HG03439 (cell line): ENCODE results near the gene E4F1.
"Not testable (repeated sequence)": the region's sequence is repeated elsewhere in the genome, so short reads cannot be mapped to it uniquely, and the experiment has no call there.

Experiments used
- ATAC-seq: cut with Tn5 transposase; IDR thresholded peaks from one replicate; pipeline ENCODE4 v1.9.1; 2021; ENCODE audit warnings: mild to moderate bottlenecking, moderate library complexity; ENCODE audit not compliant: unreplicated experiment

The E4F1 gene

GRCh38 chr16:2188395-2188794, 35.0 kb upstream of the E4F1 start:
- no peak for ATAC-seq

GRCh38 chr16:2189252-2189893, 34.0 kb upstream of the E4F1 start:
- no peak for ATAC-seq

DNA sequence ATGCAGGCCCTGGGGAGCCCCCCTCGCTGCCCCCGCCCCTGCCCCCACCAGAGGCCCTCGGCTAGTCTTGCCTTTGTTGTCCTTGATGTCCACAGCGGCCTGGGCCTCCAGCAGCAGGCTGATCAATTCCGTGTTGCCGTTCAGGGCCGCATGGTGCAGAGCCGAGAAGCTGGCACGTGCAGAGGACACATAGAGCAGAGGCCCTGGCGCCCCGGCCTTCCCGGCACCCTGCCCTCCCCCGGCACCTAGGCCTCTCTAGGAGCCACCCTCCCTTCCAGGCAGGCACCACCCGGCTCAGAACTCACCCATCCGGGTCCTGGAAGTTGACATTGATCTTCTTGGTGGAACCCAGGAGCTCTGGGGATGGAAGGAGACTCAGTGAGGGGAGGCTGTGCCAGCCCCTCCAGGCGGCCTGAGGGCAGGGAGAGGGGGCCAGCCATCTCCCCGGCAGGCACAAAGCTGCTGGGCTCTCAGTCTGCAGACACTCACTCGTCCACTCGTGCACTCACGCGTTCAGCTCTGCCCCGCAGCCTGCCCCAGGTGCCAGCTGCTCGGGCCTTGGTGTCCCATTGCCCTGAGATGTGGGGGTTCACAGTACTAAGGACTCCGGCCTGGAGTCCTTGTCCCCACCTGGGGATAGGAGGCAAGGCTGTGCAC, 33.3 kb upstream of the E4F1 start:
- no peak for ATAC-seq

DNA sequence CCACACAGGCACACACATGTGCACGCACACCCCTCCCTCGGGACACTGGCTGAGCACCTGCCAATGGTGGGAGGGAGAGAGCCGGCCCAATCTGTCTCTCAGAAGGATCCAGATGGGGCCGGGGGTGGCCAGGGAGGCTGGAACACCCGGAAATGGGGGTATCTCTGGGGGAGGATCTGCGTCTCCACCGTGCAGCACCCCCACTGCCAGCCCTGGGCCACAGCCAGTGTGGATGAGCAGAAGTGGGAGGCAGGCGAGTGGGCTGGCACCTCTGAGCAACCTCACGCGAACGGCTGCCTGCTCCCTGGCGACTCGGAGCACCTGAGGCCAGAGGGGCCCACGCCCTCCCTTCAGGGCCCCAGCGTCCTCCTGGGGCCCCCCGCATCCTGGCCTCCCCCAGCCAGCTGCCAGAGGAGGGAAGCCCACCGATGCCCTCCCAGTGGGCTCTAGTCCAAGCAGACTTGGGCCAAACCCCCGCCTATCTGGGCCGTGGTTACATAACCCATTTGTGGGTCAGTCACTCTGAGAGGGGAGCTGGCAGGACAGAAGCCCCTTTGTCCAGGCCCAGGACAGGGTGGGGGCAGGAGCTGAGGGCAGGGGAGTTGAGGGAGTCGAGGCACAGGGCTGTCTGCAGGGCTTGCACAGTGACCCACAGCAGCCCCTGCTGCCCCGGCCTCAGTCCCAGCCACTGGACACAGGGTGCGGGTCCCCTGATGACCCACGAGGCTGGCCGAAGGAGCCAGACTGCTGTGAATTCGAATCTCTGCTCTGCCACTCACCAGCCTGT, 32.5 kb upstream of the E4F1 start:
- no peak for ATAC-seq

- no peak for ATAC-seq
Observed at GRCh38 chr16:2191446-2191706, 32.0 kb upstream of the E4F1 start.

GRCh38 chr16:2194166-2194834, 29.1 kb upstream of the E4F1 start:
- no peak for ATAC-seq

DNA sequence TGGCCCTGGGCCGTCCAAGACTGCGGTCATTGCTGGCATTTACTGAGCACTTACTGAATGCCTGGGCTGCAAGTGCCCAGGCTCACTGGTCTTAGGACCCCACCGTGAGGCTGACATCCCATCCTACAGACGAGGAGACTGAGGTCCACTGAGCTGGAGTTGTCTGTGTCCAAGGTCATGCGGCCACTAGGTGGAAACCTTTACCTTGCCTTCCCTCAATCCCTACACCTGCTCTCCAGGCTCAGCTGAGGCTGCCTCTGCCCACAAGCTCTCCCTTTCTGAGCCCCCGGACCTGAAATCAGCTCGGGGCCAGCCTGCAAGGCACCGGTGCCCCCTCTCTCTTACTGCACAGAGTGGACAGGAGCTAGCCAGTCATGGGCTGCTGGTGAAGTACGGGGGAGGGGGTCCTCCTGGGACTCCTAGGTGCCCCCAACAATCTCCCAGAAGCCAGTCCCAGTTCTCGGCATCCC, 28.5 kb upstream of the E4F1 start:
- ATAC-seq = no peak

DNA sequence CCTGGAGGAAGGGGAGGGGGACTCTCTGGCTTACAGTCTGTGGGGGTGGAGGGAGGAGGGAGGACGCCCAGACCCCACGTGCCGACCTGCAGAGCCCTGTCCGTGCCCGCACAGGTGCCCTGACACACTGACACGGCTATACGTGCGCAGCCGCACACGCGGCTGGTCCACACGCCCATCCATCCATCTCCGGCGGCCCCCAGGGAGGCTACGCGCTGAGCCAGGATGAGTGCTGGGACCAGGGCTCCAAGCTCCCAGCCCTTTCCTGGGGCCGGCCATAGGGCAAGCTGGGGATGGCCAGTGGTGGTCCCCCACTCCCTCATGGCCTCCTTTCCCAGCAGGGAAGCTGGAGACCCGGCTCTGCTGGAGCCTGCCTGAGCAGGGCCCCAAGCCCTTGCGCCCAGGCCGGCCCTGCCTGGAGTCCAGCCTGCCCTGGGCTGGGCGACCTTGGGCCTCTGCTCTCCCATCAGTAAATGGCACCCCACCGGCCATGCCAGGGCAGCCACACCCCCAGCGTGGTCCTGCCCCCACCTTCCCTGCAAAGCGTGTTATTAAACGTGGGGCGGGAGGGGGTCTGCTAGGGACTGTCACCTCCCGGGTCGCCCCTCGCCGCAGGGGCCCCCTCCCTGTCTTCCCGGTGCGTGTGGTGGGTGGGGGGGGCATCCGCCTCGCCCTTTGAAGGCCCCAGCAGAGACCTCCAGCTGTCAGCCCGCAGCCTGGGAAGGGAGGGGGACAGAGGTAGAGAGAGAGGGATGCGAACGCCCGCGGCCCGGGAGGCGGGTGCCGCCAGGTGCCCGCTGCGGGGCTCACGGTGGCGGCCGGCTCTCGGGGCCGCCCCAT, 27.8 kb upstream of the E4F1 start:
- no peak for ATAC-seq

GRCh38 chr16:2196162-2196980, 27.0 kb upstream of the E4F1 start, which contains the start of gene CASKIN1:
TSS of gene CASKIN1 (minus strand) at chr16:2196605. CDS start at chr16:2196432, 173 bp downstream.
- ATAC-seq = no peak

DNA sequence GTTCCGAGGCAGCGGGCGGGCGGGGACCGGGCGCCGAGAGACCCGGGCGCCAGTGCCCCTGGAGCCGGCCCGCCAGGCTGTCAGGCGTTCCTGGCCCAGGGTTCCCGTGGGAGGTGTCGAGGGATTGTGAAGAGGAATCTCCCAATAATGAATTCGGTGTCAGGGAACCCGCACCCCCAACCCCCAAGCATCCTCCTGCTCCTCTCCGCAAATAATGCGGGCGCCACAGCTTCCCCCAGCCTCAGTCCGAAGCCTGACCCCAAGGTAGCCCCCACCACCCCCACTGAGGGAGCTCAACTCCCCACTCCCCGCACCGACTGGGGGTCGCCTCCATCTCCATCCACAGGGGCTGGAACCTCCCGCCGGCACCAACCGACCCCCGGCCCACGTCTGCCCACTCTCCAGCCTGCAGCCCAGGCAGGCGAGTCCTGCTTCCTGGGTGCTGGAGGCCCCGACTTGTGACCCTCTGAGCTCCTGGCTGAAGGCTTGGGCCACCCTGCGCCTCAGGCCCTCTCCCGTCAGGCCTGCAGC, 26.3 kb upstream of the E4F1 start:
- no peak for ATAC-seq

DNA sequence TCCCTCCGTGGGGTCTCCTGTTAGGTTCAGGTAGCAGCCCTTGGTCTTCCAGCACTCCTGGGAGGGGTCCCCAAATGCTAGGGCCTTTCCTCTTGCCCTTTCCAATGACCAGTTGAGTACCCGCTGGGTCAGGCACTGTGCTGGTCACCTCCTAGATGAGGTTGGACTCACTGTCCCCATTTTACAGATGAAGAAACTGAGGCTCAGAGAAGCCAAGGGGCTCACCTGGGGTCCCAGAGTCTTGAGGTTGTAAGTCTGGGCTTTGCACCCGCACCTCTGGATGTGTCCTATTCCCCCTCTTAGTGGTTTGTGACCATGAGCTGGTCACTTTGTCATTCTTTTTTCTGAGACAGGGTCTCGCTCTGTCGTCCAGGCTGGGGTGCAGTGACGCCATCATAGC, 25.6 kb upstream of the E4F1 start:
- no peak for ATAC-seq

- ATAC-seq = no peak
Observed at GRCh38 chr16:2198283-2198682, 25.1 kb upstream of the E4F1 start.

DNA sequence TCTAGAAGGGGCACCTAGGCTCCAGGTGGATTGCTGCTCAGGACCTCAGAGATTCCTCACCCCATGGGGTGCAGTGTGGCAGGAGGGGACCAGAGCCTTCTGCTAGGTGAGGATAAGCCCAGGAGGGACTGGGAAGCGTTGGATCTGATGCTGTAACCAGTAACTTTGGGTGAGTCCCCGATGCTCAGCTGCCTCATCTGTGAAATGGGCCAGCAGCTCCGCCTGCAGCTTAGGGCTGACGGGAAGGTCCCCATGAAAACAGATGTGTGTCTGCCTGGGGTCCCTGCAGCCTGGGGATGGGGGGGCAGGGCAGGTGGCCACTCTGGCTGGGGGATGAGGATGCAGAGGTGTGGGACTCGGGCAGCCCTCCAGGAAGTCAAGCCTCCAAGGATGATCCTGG, 24.3 kb upstream of the E4F1 start:
- ATAC-seq = no peak

- no peak for ATAC-seq
Observed at GRCh38 chr16:2199621-2200139, 23.7 kb upstream of the E4F1 start.

- ATAC-seq = no peak
Observed at GRCh38 chr16:2200313-2200712, 23.1 kb upstream of the E4F1 start.

GRCh38 chr16:2203119-2203688, 20.2 kb upstream of the E4F1 start:
- not testable (repeated sequence) for ATAC-seq

GRCh38 chr16:2204416-2205103, 18.8 kb upstream of the E4F1 start:
- ATAC-seq = no peak
